GM20431 (cell line): ENCODE measurements around the gene CYP24A1.
"Not testable (repeated sequence)": the region's sequence is repeated elsewhere in the genome, so short reads cannot be mapped to it uniquely, and the experiment has no call there.

Experiments
- in situ Hi-C: fragments of 300-500 bp; cut with MseI, MboI; formaldehyde crosslinking; loops from one replicate; pipeline ENCODE4 v1.15.0; 2020; ENCODE audit warnings: low sequenced_read_pairs; ENCODE audit not compliant: unreplicated experiment

CYP24A1 gene

GRCh38 chr20:54140067-54140466 lies 33.7 kb downstream of the CYP24A1 start:
- in situ Hi-C loops = no loop called here

- in situ Hi-C loops = no loop called here
Observed at GRCh38 chr20:54139188-54139587, 34.6 kb downstream of the CYP24A1 start.

DNA sequence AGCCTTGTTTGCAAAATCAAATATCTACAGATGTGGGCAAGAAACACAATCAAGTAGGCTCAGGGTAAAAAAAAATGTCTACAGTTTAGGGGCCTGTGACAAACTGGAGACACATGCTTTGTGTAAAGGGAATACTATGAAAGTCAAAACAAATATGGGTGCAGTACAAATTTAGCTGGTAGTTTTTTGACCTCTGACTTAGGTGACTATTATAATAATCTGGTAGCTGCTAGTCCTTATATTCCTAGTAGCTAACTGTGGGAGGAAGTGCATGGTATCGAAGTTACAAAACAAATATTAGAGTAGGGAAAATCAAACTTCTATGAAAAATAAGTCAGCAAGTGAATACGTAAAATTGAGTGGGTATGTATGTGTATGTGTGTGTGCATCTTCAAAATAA lies 35.4 kb downstream of the CYP24A1 start:
- in situ Hi-C loops = no loop called here

- in situ Hi-C loops = no loop called here
Observed at GRCh38 chr20:54137115-54137514, 36.7 kb downstream of the CYP24A1 start.

DNA sequence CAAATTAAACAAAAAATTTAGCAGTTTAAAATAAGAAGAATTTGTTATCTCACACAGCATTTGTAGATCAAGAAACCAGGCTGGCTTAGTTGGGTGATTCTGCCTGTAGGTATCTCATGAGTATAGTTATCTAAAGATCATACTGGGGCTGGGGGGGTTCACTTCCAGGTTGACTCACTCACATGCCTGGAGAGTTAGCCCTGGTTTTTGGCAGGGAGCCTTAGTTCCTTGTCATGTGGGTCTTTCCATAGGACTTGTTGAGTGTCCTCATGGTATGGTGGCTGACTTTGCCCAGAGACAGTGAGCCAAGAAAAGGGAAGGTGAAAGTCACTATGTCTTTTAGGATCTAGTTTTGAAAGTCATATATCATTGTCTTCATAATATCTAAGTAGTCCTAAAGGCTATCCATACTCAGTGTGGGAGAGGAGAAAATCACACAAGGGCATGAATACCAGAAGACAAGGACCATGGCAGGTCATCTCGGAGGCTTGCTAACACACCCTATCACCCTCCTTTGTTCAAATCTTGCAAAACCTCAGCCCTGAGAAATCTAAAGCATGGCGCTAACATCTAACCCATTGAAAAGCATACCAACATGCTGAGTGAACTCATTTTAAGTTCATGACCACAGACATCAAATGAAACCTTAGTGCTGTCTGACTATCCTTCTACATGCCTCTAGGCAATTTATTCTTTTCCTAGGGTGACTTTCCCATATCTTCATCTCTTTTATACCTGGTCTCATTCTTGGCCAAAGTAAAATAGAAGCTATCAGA lies 39.2 kb downstream of the CYP24A1 start:
- in situ Hi-C loops = no loop called here

- in situ Hi-C loops = no loop called here
Observed at GRCh38 chr20:54133434-54134427, 40.1 kb downstream of the CYP24A1 start.

GRCh38 chr20:54132612-54133433 lies 41.0 kb downstream of the CYP24A1 start:
- in situ Hi-C loops = no loop called here

GRCh38 chr20:54131675-54132611 lies 41.8 kb downstream of the CYP24A1 start:
- in situ Hi-C loops = no loop called here

DNA sequence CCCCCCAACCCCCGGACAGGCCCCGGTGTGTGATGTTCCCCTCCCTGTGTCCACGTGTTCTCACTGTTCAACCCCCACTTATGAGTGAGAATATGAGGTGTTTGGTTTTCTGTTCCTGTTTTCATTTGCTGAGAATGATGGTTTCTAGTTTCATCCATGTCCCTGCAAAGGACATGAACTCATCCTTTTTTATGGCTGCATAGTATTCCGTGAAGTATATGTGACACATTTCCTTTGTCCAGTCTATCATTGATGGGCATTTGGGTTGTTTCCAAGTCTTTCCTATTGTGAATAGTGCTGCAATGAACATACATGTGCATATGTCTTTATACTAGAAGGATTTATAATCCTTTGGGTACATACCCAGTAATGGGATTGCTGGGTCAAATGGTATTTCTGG lies 42.7 kb downstream of the CYP24A1 start:
- in situ Hi-C loops = not testable (repeated sequence)

DNA sequence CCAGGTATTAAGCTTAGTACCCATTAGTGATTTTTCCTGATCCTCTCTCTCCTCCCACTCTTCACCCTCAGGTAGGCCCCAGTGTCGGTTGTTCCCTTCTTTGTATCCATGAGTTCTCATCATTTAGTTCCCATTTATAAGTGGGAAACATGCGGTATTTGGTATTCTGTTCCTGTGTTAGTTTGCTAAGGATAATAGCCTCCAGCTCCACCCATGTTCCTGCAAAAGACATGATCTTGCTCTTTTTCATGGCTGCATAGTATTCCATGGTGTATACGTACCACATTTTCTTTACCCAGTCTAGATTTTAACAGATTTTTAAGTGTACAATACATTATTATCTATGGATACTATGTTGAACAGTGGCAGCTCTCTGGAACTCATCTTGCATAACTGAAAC lies 44.4 kb downstream of the CYP24A1 start:
- in situ Hi-C loops = no loop called here

GRCh38 chr20:54127855-54128574 lies 45.8 kb downstream of the CYP24A1 start:
- in situ Hi-C loops = no loop called here

DNA sequence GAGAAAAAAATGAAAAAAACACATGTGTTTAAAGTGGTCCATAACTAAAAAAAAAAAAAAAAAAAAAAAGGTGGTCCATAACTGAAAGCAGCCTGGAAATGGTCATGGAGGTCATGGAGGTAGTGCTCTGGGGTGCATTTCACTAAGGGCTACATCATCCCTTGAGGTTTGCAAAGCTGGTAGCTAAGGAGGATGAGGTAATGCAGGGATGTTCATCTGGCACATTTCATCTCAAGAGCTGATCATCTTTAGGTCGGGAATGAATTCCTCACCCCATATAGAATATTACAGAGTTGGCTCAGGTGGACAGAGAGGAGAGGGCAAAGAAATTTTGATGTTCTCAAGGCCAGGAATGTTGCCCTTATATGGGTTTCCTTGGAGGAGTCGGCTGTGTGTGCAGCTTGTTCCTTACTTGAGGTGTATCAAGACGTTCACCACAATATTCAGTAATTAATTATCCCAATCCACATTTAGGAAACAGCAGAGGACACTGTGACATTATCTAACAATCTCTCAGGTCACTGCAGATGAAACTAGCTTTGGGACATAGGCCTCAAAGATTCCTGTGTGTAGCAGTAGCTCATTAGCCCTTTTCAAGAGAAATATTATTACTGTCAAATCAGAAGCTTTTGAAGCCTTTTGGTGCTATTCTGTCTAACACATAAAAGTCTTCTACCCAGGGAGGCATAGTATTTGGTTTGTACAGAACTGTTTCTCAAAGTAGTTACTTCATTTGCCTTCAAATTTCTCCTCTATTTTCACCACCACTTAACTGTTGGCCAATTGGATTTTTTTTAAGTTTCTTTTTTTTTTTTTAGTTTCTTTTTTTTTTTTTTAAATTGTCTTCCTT lies 46.8 kb downstream of the CYP24A1 start:
- in situ Hi-C loops = no loop called here

DNA sequence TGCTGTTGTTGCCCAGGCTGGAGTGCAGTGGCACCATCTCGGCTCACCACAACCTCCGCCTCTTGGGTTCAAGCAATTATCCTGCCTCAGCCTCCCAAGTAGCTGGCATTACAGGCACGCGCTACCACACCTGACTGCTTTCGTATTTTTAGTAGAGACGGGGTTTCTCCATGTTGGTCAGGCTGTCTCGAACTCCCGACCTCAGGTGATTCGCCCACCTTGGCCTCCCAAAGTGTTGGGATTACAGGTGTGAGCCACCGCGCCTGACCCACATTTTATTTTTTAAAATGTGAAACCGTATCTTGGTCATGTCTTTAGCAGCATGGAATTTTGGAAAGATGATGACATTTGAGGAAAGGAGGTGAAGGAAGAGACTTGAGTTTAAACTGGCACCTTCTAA lies 47.5 kb downstream of the CYP24A1 start:
- in situ Hi-C loops = not testable (repeated sequence)

GRCh38 chr20:54123587-54124180 lies 50.1 kb downstream of the CYP24A1 start:
- in situ Hi-C loops = no loop called here

DNA sequence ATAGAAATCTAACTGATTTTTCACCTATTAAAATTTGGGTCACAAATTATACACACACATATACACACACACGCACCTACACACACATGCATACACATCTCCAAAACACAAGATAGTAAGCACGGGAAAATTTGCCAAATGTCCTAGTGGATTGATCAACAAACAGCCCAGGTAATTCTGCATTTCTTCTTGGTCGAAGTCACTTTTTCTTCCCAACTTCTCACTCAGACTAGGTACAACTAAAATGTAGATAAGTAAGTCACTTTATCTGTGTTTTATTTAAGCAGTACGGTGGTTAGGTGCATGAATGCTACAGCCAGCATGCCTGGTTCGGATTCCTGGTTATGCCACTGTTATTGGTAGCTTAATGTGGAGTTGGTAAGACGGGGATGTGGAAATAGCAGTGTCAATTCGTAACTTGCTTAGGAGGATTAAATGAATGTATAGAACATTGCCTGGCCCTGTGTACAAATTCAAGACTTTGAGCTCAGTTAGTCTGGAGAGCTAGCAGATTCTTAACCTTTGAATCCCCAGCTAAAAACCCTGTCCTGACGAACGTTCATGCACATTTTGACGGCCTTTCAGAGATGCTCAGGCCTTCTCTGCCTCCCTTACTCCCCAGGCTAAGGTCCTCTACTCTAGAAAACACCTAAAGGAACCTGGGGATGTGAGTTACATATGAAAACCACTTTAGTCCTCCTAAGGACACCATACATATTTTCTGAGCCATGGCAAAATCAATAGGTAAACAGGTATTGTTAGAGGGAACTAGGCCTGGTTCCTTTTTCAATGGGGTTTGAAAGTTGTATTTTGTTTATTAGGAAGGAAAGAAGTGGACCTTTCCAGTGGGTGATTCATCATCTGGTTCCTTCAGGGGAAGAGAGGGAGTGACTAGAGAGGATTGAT lies 50.9 kb downstream of the CYP24A1 start:
- in situ Hi-C loops = no loop called here

GRCh38 chr20:54122189-54122588 lies 51.6 kb downstream of the CYP24A1 start:
- in situ Hi-C loops = no loop called here
